HEK293 (cell line): ENCODE measurements around the gene IGF2BP2.

Source experiments
- CTCF ChIA-PET: fragments of 350-600 bp; formaldehyde crosslinking; extraction: SDS; loops from one replicate; lab custom pipeline; 2021; ENCODE audit warnings: antibody characterized with exemption; lab: Yijun Ruan, JAX
- POLR2A ChIA-PET: fragments of 300-600 bp; formaldehyde crosslinking; extraction: SDS; loops from one replicate; lab custom pipeline; 2020; ENCODE audit warnings: antibody characterized with exemption, inconsistent platforms; lab: Yijun Ruan, JAX
- H3K27ac ChIP-seq: fragments of 200-500 bp; sonication (Bioruptor generic); 2 replicates; pipeline ENCODE4 v1.5.1; 2014; ENCODE audit warnings: low read depth, low read length, control low read depth, inconsistent platforms; ENCODE audit errors: extremely low read depth
- H3K36me3 ChIP-seq, 2 experiments: fragments of 200-500 bp in 1 of 2; sonication (Bioruptor generic) in 1 of 2; 1 replicate in 1 of 2; 2 replicates in 1 of 2; pipeline ENCODE4 v1.5.1; 2014 to 2017; ENCODE audit warnings: inconsistent platforms in 2 of 2, low read length in 2 of 2; ENCODE audit not compliant: control insufficient read depth in 2 of 2, insufficient read depth in 1 of 2
- H3K4me1 ChIP-seq: fragments of 200-500 bp; sonication (Bioruptor generic); 2 replicates; pipeline ENCODE4 v1.5.1; 2014; ENCODE audit warnings: mild to moderate bottlenecking, low read length, inconsistent platforms; ENCODE audit not compliant: control insufficient read depth, insufficient read depth
- H3K4me3 ChIP-seq: 2 replicates; pipeline ENCODE4 v1.5.1; 2011; ENCODE audit warnings: low read depth, mild to moderate bottlenecking, control low read depth, low read length, moderate library complexity
- H3K9me3 ChIP-seq: fragments of 200-500 bp; sonication (Bioruptor generic); 2 replicates; pipeline ENCODE4 v1.5.1; 2014; ENCODE audit warnings: low read depth, low read length, inconsistent platforms; ENCODE audit not compliant: control insufficient read depth, insufficient read depth
- FEZF1 ChIP-seq: fragments of 450-650 bp; formaldehyde crosslinking; IDR thresholded peaks from 2 replicates; pipeline ENCODE4 v1.5.1; 2016; ENCODE audit warnings: missing biosample characterization, missing genetic modification characterization
- GLIS1 ChIP-seq: fragments of 450-650 bp; formaldehyde crosslinking; IDR thresholded peaks from 2 replicates; pipeline ENCODE4 v1.5.1; 2016; ENCODE audit warnings: missing biosample characterization, missing genetic modification characterization
- MEIS1 ChIP-seq: sonication (generic); formaldehyde crosslinking; IDR thresholded peaks from 2 replicates; pipeline ENCODE4 v1.8.1; 2022; ENCODE audit warnings: missing genetic modification reagents, mild to moderate bottlenecking, borderline replicate concordance
- PRDM1 ChIP-seq: fragments of 450-650 bp; formaldehyde crosslinking; IDR thresholded peaks from 2 replicates; pipeline ENCODE4; 2016; ENCODE audit warnings: missing biosample characterization, missing genetic modification characterization
- SALL2 ChIP-seq: fragments of 450-650 bp; formaldehyde crosslinking; IDR thresholded peaks from 2 replicates; pipeline ENCODE4 v1.5.0; 2017; ENCODE audit warnings: missing biosample characterization, mild to moderate bottlenecking, missing genetic modification characterization, borderline replicate concordance
- SCRT1 ChIP-seq: fragments of 450-650 bp; formaldehyde crosslinking; IDR thresholded peaks from 2 replicates; pipeline ENCODE4 v1.5.1; 2016; ENCODE audit warnings: missing biosample characterization, missing genetic modification characterization, borderline replicate concordance
- SP3 ChIP-seq: fragments of 450-650 bp; formaldehyde crosslinking; IDR thresholded peaks from 2 replicates; pipeline ENCODE4 v1.5.1; 2016; ENCODE audit warnings: missing biosample characterization, missing genetic modification characterization
- ZEB2 ChIP-seq: fragments of 450-650 bp; formaldehyde crosslinking; IDR thresholded peaks from 2 replicates; pipeline ENCODE4 v1.5.1; 2016; ENCODE audit warnings: missing biosample characterization, missing genetic modification characterization
- ZNF140 ChIP-seq: fragments of 450-650 bp; formaldehyde crosslinking; IDR thresholded peaks from 2 replicates; pipeline ENCODE4 v1.5.1; 2016; ENCODE audit warnings: missing biosample characterization, missing genetic modification characterization
- ZNF16 ChIP-seq: fragments of 450-650 bp; formaldehyde crosslinking; IDR thresholded peaks from 2 replicates; pipeline ENCODE4 v1.5.1; 2016; ENCODE audit warnings: low read depth, missing biosample characterization, missing genetic modification characterization
- ZNF169 ChIP-seq: fragments of 450-650 bp; formaldehyde crosslinking; IDR thresholded peaks from 2 replicates; pipeline ENCODE4 v1.5.1; 2016; ENCODE audit warnings: missing biosample characterization, missing genetic modification characterization
- ZNF2 ChIP-seq: fragments of 450-650 bp; formaldehyde crosslinking; IDR thresholded peaks from 2 replicates; pipeline ENCODE4 v1.5.1; 2016; ENCODE audit warnings: missing biosample characterization, missing genetic modification characterization
- ZNF239 ChIP-seq: fragments of 450-650 bp; formaldehyde crosslinking; IDR thresholded peaks from 2 replicates; pipeline ENCODE4 v1.5.1; 2016; ENCODE audit warnings: missing biosample characterization, missing genetic modification characterization
- ZNF350 ChIP-seq: fragments of 450-650 bp; formaldehyde crosslinking; IDR thresholded peaks from 2 replicates; pipeline ENCODE4 v1.5.0; 2017; ENCODE audit warnings: missing biosample characterization, mild to moderate bottlenecking, missing genetic modification characterization
- ZNF423 ChIP-seq: fragments of 450-650 bp; formaldehyde crosslinking; IDR thresholded peaks from 2 replicates; pipeline ENCODE4 v1.5.1; 2016; ENCODE audit warnings: missing biosample characterization, missing genetic modification characterization
- ZNF514 ChIP-seq: fragments of 450-650 bp; formaldehyde crosslinking; IDR thresholded peaks from 2 replicates; pipeline ENCODE4 v1.5.1; 2016; ENCODE audit warnings: missing biosample characterization, missing genetic modification characterization
- ZNF558 ChIP-seq: fragments of 450-650 bp; formaldehyde crosslinking; IDR thresholded peaks from 2 replicates; pipeline ENCODE4 v1.5.1; 2016; ENCODE audit warnings: missing biosample characterization, missing genetic modification characterization
- ZNF560 ChIP-seq: fragments of 450-650 bp; formaldehyde crosslinking; IDR thresholded peaks from 2 replicates; pipeline ENCODE4 v1.5.1; 2017; ENCODE audit warnings: missing biosample characterization, missing genetic modification characterization, borderline replicate concordance
- ZNF561 ChIP-seq: fragments of 450-650 bp; IDR thresholded peaks from 2 replicates; pipeline ENCODE4 v1.5.1; 2018; ENCODE audit warnings: missing biosample characterization, missing genetic modification characterization, borderline replicate concordance
- ZNF571 ChIP-seq: fragments of 450-650 bp; formaldehyde crosslinking; IDR thresholded peaks from 2 replicates; pipeline ENCODE4 v1.5.0; 2017; ENCODE audit warnings: missing biosample characterization, missing genetic modification characterization
- ZNF660 ChIP-seq: fragments of 450-650 bp; IDR thresholded peaks from 2 replicates; pipeline ENCODE4 v1.5.1; 2018; ENCODE audit warnings: missing biosample characterization, mild to moderate bottlenecking, missing genetic modification characterization
- ZNF670 ChIP-seq: fragments of 450-650 bp; formaldehyde crosslinking; IDR thresholded peaks from 2 replicates; pipeline ENCODE4 v1.5.1; 2016; ENCODE audit warnings: missing biosample characterization, missing genetic modification characterization, low read depth
- ZNF677 ChIP-seq: fragments of 450-650 bp; IDR thresholded peaks from 2 replicates; pipeline ENCODE4 v1.5.0; 2018; ENCODE audit warnings: missing biosample characterization, mild to moderate bottlenecking, missing genetic modification characterization, moderate library complexity
- ZNF768 ChIP-seq: fragments of 450-650 bp; formaldehyde crosslinking; IDR thresholded peaks from 2 replicates; pipeline ENCODE4 v1.5.1; 2018; ENCODE audit warnings: missing biosample characterization, mild to moderate bottlenecking, missing genetic modification characterization
- TF ChIP-seq, protein P1 (sequence below): fragments of 450-650 bp; formaldehyde crosslinking; conservative IDR thresholded peaks from 2 replicates; pipeline ENCODE4 v1.5.1; 2016; ENCODE audit warnings: low read depth, missing biosample characterization, missing genetic modification characterization

The IGF2BP2 gene

DNA sequence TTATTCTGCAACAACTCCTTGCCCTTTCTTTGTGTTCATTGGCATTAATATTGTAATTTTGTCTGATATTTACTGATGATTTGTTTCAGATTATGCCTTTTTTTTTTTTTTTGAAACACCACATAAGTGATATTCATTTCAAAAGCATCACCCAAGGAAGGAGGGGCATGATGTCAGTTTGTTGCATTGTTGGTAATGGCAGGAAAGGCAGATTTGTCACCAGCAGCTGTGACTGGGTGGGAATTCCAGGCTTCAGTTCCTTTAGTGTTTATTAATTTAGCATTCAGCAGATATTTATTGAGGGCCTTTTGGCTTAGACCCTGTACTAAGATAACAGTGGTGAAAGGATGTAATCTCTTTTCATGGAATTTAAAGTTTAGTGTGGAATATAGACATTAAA is 219.3 kb downstream of the IGF2BP2 start:
- CTCF ChIA-PET = interaction anchor here (0.7 kb wide), 1 partner anchor 9 kb away, joined by 3 read pairs; no protein-coding TSS in a partner anchor
- POLR2A ChIA-PET = interaction anchor here (0.7 kb wide), 1 partner anchor 285 kb away, joined by 4 read pairs; no protein-coding TSS in a partner anchor
- Histone ChIP-seq H3K4me3 (no peak overlapping the region), H3K4me1 (no peaks in the 10 kb centered on the region), H3K9me3 (no peaks in the 10 kb centered on the region), H3K36me3 (peaks cover 27 to 78% of the 10 kb centered on the region in 2 experiments; a peak in 2 of 3 replicates), H3K27ac (no peak overlapping the region)
- TF ChIP-seq ZNF2 = no peak
- TF ChIP-seq ZNF558 = no peak
- TF ChIP-seq ZNF514 (tag by site-specific recombination) = no peak
- TF ChIP-seq GLIS1 (tag by site-specific recombination) = no peak
- no peak for TF ChIP-seq ZNF350 (tag by site-specific recombination)
- no peak for TF ChIP-seq ZNF561 (tag by site-specific recombination)
- TF ChIP-seq ZNF16 (tag by site-specific recombination) = no peak
- no peak for TF ChIP-seq SCRT1
- no peak for TF ChIP-seq ZNF140
- no peak for TF ChIP-seq ZNF560 (tag by site-specific recombination)
- no peak for TF ChIP-seq ZNF571 (tag by site-specific recombination)
- no peak for TF ChIP-seq PRDM1 (tag by site-specific recombination)
- TF ChIP-seq ZNF677 (tag by site-specific recombination) = no peak
- TF ChIP-seq ZNF169 (tag by site-specific recombination) = no peak
- TF ChIP-seq MEIS1 (CRISPR knock-in tag) = no peak
- no peak for TF ChIP-seq ZNF660
- TF ChIP-seq ZNF239 (tag by site-specific recombination) = no peak
- no peak for TF ChIP-seq ZNF670
- no peak for TF ChIP-seq FEZF1 (tag by site-specific recombination)
- TF ChIP-seq ZEB2 (tag by site-specific recombination) = no peak

DNA sequence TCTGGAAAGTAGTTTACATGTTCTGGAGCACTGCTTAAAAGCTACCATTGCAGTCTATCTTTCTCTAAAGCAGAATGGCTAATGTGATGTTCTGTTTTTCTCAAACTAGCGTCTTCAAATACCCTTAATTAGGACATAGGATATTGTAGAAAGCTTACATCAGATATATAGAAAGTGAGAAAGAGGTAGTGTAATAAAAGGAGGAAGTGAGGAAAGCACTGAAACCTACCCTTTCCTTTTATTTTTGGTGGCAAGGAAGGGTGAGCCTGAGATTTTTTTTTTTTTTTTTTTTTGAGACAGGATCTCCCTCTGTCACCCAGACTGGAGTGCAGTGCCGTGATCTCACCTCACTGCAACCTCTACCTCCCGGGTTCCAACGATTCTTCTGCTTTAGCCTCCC is 229.3 kb downstream of the IGF2BP2 start:
- Histone ChIP-seq H3K4me3 (no peak overlapping the region), H3K4me1 (no peaks in the 10 kb centered on the region), H3K27ac (no peak overlapping the region), H3K36me3 (peaks cover 9 to 54% of the 10 kb centered on the region in 2 experiments; a peak in 2 of 3 replicates), H3K9me3 (no peaks in the 10 kb centered on the region)
- no peak for TF ChIP-seq SALL2
- TF ChIP-seq SP3 (tag by site-specific recombination) = no peak
- TF ChIP-seq, protein P1, sequence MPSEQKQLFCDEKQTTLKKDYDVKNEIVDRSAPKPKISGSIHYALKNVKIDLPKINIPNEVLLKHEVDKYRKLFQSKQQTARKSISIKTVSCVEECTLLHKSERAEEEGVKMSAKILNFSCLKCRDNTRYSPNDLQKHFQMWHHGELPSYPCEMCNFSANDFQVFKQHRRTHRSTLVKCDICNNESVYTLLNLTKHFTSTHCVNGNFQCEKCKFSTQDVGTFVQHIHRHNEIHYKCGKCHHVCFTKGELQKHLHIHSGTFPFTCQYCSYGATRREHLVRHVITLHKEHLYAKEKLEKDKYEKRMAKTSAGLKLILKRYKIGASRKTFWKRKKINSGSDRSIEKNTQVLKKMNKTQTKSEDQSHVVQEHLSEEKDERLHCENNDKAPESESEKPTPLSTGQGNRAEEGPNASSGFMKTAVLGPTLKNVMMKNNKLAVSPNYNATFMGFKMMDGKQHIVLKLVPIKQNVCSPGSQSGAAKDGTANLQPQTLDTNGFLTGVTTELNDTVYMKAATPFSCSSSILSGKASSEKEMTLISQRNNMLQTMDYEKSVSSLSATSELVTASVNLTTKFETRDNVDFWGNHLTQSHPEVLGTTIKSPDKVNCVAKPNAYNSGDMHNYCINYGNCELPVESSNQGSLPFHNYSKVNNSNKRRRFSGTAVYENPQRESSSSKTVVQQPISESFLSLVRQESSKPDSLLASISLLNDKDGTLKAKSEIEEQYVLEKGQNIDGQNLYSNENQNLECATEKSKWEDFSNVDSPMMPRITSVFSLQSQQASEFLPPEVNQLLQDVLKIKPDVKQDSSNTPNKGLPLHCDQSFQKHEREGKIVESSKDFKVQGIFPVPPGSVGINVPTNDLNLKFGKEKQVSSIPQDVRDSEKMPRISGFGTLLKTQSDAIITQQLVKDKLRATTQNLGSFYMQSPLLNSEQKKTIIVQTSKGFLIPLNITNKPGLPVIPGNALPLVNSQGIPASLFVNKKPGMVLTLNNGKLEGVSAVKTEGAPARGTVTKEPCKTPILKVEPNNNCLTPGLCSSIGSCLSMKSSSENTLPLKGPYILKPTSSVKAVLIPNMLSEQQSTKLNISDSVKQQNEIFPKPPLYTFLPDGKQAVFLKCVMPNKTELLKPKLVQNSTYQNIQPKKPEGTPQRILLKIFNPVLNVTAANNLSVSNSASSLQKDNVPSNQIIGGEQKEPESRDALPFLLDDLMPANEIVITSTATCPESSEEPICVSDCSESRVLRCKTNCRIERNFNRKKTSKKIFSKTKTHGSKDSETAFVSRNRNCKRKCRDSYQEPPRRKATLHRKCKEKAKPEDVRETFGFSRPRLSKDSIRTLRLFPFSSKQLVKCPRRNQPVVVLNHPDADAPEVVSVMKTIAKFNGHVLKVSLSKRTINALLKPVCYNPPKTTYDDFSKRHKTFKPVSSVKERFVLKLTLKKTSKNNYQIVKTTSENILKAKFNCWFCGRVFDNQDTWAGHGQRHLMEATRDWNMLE (tag by site-specific recombination) = no peak
- TF ChIP-seq ZNF423 = no peak
- TF ChIP-seq ZNF768 = no peak
- ChIA-PET CTCF (interaction anchor here (0.7 to 0.9 kb wide), 2 partner anchors 18 to 1610 kb away, joined by 3 to 4 read pairs; no protein-coding TSS in a partner anchor), POLR2A (interaction anchor here (0.5 to 1.9 kb wide), 2 partner anchors 8 to 10 kb away, joined by 5 read pairs; partner anchors contain the start of gene SENP2)
